Measurements from ENCODE around the gene FTH1.

The FTH1 gene

GRCh38 chr11:61916737-61917333, 50.6 kb downstream of the FTH1 start:
- DNase-seq (ENCODE audit: low spot score) (peak; percentile 60), ATAC-seq (ENCODE audit: low read depth) (no peak)
- Histone ChIP-seq H3K4me1 (ENCODE audit: insufficient read depth, poor library complexity, severe bottlenecking) (no peaks in the 10 kb centered on the region), H3K36me3 (ENCODE audit: low read depth) (no peaks in the 10 kb centered on the region), H3K27me3 (ENCODE audit: insufficient read depth, poor library complexity, severe bottlenecking) (peaks cover 11% of the 10 kb centered on the region), H3K9me3 (ENCODE audit: severe bottlenecking) (no peaks in the 10 kb centered on the region), H3K27ac (ENCODE audit: poor library complexity, severe bottlenecking) (no peak overlapping the region), H3K4me3 (ENCODE audit: severe bottlenecking) (peak overlapping the region; percentile 55)
- TF ChIP-seq CTCF (IDR thresholded peaks at IDR 0.05; ENCODE audit: poor library complexity, severe bottlenecking) = no peak

GRCh38 chr11:61914471-61915171, 52.8 kb downstream of the FTH1 start:
- no peaks in the 10 kb centered on the region for H3K4me1 ChIP-seq (ENCODE audit: insufficient read depth, poor library complexity, severe bottlenecking)
- no peaks in the 10 kb centered on the region for H3K36me3 ChIP-seq (ENCODE audit: low read depth)
- no peak for DNase-seq (ENCODE audit: low spot score)
- no peaks in the 10 kb centered on the region for H3K9me3 ChIP-seq (ENCODE audit: severe bottlenecking)
- H3K27ac ChIP-seq (ENCODE audit: poor library complexity, severe bottlenecking) = no peak overlapping the region
- peaks cover 8% of the 10 kb centered on the region for H3K27me3 ChIP-seq (ENCODE audit: insufficient read depth, poor library complexity, severe bottlenecking)
- TF ChIP-seq CTCF (IDR thresholded peaks at IDR 0.05; ENCODE audit: poor library complexity, severe bottlenecking) = no peak
- no peak for ATAC-seq (ENCODE audit: low read depth)
- H3K4me3 ChIP-seq (ENCODE audit: severe bottlenecking) = no peak overlapping the region
